NB4 (cell line): ENCODE results near the gene PSMA2.

ENCODE experiments used
- DNase-seq: peaks from one replicate; pipeline ENCODE4 v3.0.0; 2010; ENCODE audit warnings: low read depth
- H3K4me3 ChIP-seq: one replicate; pipeline ENCODE4 v1.5.1; 2011; ENCODE audit warnings: mild to moderate bottlenecking, low read depth, low read length, moderate library complexity
- MYC ChIP-seq: IDR thresholded peaks from 2 replicates; pipeline ENCODE4 v1.6.1; 2011; ENCODE audit warnings: low read depth, low read length
- POLR2A ChIP-seq: IDR thresholded peaks from 2 replicates; pipeline ENCODE4 v1.6.1; 2011; ENCODE audit warnings: mild to moderate bottlenecking; ENCODE audit not compliant: insufficient read length; ENCODE audit errors: extremely low read depth
- TF ChIP-seq, protein P1 (sequence below): IDR thresholded peaks from 2 replicates; pipeline ENCODE4 v1.6.1; 2011; ENCODE audit warnings: low read depth, low read length
- TF ChIP-seq, protein P2 (sequence below): IDR thresholded peaks from one replicate; pipeline ENCODE4 v1.5.1; 2012; ENCODE audit warnings: low read depth, low read length

The PSMA2 gene

DNA sequence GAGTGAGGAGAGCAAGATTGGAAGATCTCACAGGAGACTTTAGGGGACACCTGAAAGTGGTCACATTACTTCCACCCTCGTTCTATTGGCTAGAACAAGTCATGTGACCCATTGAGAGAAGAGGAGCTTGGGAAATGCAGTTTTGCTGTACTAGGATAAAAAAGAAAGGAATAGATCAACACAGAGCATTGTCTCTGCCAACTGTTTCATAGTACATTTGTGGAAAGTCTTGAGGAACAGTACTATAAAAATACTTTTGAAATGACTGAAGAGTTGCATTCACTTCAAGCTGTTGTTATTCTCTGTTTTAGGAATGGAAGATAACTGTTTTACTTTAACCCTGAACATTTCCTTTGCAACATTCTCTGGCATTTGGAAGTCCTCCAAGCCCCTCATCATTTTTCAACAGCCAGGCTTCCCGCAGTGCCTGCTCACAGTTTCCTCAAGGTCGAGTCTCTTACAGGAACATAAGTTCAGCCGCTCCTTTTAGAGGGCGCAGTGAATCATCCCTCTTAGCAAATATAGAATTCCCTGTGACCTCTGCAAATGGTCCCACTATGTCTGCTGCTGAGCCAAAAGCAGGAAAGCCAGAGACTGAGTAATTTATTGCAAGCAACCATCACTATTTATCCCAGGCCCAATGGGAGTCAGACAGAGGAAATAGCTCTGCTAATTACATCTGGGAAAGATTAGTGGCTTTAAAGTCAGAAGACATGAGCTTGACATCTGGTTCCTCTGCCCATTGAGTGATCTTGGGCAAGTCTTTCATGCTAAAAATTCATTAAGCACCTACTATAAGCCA is 40.9 kb upstream of the PSMA2 start:
- TF ChIP-seq, protein P1, sequence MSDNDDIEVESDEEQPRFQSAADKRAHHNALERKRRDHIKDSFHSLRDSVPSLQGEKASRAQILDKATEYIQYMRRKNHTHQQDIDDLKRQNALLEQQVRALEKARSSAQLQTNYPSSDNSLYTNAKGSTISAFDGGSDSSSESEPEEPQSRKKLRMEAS: no peak
- TF ChIP-seq, protein P2, sequence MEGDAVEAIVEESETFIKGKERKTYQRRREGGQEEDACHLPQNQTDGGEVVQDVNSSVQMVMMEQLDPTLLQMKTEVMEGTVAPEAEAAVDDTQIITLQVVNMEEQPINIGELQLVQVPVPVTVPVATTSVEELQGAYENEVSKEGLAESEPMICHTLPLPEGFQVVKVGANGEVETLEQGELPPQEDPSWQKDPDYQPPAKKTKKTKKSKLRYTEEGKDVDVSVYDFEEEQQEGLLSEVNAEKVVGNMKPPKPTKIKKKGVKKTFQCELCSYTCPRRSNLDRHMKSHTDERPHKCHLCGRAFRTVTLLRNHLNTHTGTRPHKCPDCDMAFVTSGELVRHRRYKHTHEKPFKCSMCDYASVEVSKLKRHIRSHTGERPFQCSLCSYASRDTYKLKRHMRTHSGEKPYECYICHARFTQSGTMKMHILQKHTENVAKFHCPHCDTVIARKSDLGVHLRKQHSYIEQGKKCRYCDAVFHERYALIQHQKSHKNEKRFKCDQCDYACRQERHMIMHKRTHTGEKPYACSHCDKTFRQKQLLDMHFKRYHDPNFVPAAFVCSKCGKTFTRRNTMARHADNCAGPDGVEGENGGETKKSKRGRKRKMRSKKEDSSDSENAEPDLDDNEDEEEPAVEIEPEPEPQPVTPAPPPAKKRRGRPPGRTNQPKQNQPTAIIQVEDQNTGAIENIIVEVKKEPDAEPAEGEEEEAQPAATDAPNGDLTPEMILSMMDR: no peak
- TF ChIP-seq MYC (no peak), POLR2A (no peak)
- H3K4me3 ChIP-seq: no peak overlapping the region
- DNase-seq: no peak

DNA sequence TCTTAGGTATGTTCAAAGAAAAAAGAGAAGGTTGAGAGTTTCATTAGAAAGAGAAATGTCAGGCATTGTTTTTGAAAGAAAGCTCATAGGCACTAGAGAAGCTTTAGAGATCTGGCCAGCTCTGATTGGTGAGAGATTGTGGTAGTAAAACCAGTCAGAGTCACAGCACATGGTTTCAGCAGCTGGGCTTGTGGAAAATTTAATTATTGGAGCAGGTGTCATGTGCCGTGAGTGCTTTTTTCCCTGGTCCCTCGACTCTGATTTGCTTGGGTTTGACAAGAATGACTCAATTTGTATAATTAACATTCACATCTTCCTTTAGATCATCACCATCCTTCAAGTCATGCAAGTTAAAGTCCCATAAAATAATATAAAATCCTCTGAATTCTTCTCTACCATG is 35.4 kb upstream of the PSMA2 start:
- H3K4me3 ChIP-seq: no peak overlapping the region
- TF ChIP-seq MYC (no peak), POLR2A (no peak)
- TF ChIP-seq, protein P2: no peak
- TF ChIP-seq, protein P1: no peak
- no peak for DNase-seq

DNA sequence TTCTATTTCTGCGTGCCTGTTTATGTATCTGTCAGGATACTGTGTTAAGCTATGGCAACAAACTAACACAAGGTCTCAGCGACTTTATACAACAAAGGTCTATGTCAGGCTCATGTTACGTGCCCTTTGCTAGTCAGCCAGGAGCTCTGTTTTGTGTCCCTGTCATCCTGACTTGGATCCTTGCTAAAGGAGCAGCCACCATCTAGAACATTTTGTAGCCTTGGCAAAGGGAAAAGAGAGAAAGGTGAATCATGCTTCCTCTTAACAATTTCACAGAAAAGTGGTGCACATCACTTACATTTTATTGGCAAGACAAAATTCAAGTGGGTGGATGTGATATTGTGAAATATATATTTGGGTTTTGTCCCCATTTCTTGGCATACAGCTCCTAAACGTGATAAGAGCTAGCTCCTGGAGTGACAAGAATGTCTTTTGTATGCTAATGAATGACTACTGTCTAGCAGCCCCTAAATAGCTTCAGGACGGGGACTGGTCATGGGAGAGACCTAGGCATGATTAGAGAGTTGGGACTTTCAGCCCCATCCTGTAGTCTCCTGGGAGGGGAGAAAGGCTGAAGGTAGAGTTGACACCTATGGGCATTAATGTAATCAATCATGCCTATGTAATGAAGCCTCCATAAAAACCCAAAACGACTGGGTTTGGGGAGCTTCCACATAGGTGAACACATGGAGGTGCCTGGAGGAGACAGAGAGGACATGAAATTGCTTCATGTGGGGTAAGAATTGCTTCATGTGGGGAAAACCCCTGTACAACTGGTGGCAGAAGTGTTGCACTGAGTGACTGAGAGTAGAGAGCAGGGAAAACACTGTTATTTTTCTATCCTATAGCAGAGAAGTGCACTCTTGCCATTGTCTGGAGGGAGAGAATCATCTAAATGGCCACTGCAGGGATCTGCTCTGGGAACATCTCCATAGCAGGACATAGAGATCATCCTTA is 33.2 kb upstream of the PSMA2 start:
- H3K4me3 ChIP-seq: no peak overlapping the region
- no peak for DNase-seq
- TF ChIP-seq, protein P2: no peak
- TF ChIP-seq MYC (no peak), POLR2A (no peak)
- TF ChIP-seq, protein P1: no peak

DNA sequence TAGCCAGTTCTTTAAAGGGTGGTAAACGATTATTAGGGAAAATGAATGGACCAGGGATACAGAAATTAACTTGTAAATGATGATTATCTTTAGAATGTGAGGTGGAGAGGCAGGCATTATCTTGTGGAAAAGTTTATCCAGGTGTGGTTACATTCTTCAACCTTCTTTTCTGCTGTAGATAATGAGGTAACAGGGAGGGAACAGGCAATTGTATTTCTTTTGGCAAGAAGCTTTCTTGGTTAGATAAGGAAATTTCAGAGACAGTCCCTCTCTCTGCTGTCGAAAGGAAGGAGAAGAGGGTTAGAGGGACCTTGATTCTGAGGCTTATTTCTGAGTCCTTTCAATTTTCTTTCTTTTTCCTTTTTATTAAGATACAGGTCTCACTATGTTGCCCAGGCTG is 32.3 kb upstream of the PSMA2 start:
- no peak overlapping the region for H3K4me3 ChIP-seq
- DNase-seq: no peak
- TF ChIP-seq MYC (no peak), POLR2A (no peak)
- TF ChIP-seq, protein P2: no peak
- TF ChIP-seq, protein P1: no peak

DNA sequence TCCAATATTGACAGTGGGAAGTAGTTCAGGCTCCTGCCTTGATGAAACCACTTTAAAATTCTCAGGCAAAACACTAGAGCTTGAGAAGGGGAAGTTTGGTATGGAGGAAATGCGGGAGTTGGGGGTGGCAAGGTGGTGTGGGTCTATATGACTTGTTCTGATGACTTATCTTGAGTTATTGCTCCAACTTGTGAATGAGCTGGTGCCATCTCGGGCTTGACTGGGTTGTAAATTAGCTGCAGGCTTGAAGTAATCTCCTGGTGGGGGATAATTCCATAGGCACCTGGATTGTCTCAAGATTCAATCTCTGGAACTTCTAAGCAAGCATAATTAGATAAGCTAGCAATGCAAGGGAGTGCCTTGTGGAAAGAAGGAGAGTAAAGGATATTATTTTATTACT is 29.2 kb upstream of the PSMA2 start:
- H3K4me3 ChIP-seq: no peak overlapping the region
- DNase-seq: no peak
- TF ChIP-seq MYC: no peak
- TF ChIP-seq, protein P1: no peak
